ENCODE measurements around the gene PRELID3B. TPM values are rescaled to one million over a fixed set of nuclear protein-coding genes. Genes with fewer than 3 reads are reported as not detected.
A peak's percentile ranks its signal among the peaks of the same experiment; 100 is the strongest.

Gene PRELID3B
- 105 and 108 TPM in 2 replicates for total RNA-seq (2014; rRNA removed; shearing (Covaris generic))
- polyA plus RNA-seq (2015; cell fraction: cytosol; rRNA removed) = 50.4 and 59.2 TPM in 2 replicates
- polyA plus RNA-seq (2015; cell fraction: nucleus; rRNA removed) = 38.9 and 41.1 TPM in 2 replicates

GRCh38 chr20:59042151-59042795 lies at the start of gene PRELID3B:
TSS of gene PRELID3B (minus strand) at chr20:59042786. CDS start at chr20:59042730, 56 bp downstream.
- in situ Hi-C loops (cut with HindIII; ENCODE audit: low pct_unique_long_range_greater_than_20kb, low sequenced_read_pairs) = no loop called here
- DNase-seq (ENCODE audit: low read depth, low spot score) = peak; percentile 14

GRCh38 chr20:59087829-59088433 lies 45.3 kb upstream of the PRELID3B start:
- DNase-seq (ENCODE audit: low read depth, low spot score) = peak; percentile 83
- in situ Hi-C loops (cut with HindIII; ENCODE audit: low pct_unique_long_range_greater_than_20kb, low sequenced_read_pairs) = no loop called here

- in situ Hi-C loops (cut with HindIII; ENCODE audit: low pct_unique_long_range_greater_than_20kb, low sequenced_read_pairs) = no loop called here
- DNase-seq (ENCODE audit: low read depth, low spot score) = no peak
These were observed 44.3 kb upstream of the PRELID3B start for GRCh38 chr20:59086923-59087322.

GRCh38 chr20:59084041-59084850 lies 41.7 kb upstream of the PRELID3B start:
- in situ Hi-C loops (cut with HindIII; ENCODE audit: low pct_unique_long_range_greater_than_20kb, low sequenced_read_pairs) = no loop called here
- DNase-seq (ENCODE audit: low read depth, low spot score) = no peak

- no peak for DNase-seq (ENCODE audit: low read depth, low spot score)
- in situ Hi-C loops (cut with HindIII; ENCODE audit: low pct_unique_long_range_greater_than_20kb, low sequenced_read_pairs) = no loop called here
These were observed 40.4 kb upstream of the PRELID3B start for GRCh38 chr20:59082981-59083380.

- in situ Hi-C loops (cut with HindIII; ENCODE audit: low pct_unique_long_range_greater_than_20kb, low sequenced_read_pairs) = no loop called here
- DNase-seq (ENCODE audit: low read depth, low spot score) = peak; percentile 44
These were observed 39.6 kb upstream of the PRELID3B start for GRCh38 chr20:59082077-59082740.

GRCh38 chr20:59081036-59081435 lies 38.5 kb upstream of the PRELID3B start:
- no peak for DNase-seq (ENCODE audit: low read depth, low spot score)
- in situ Hi-C loops (cut with HindIII; ENCODE audit: low pct_unique_long_range_greater_than_20kb, low sequenced_read_pairs) = no loop called here

GRCh38 chr20:59078231-59078630 lies 35.6 kb upstream of the PRELID3B start:
- in situ Hi-C loops (cut with HindIII; ENCODE audit: low pct_unique_long_range_greater_than_20kb, low sequenced_read_pairs) = no loop called here
- DNase-seq (ENCODE audit: low read depth, low spot score) = no peak

- in situ Hi-C loops (cut with HindIII; ENCODE audit: low pct_unique_long_range_greater_than_20kb, low sequenced_read_pairs) = no loop called here
- no peak for DNase-seq (ENCODE audit: low read depth, low spot score)
These were observed 35.1 kb upstream of the PRELID3B start for GRCh38 chr20:59077705-59078104.

- no peak for DNase-seq (ENCODE audit: low read depth, low spot score)
- in situ Hi-C loops (cut with HindIII; ENCODE audit: low pct_unique_long_range_greater_than_20kb, low sequenced_read_pairs) = no loop called here
These were observed 33.4 kb upstream of the PRELID3B start for GRCh38 chr20:59075934-59076508.

- in situ Hi-C loops (cut with HindIII; ENCODE audit: low pct_unique_long_range_greater_than_20kb, low sequenced_read_pairs) = no loop called here
- DNase-seq (ENCODE audit: low read depth, low spot score) = no peak
These were observed 31.9 kb upstream of the PRELID3B start for GRCh38 chr20:59074456-59074855.

- in situ Hi-C loops (cut with HindIII; ENCODE audit: low pct_unique_long_range_greater_than_20kb, low sequenced_read_pairs) = no loop called here
These were observed 31.0 kb upstream of the PRELID3B start for GRCh38 chr20:59073582-59073981.

GRCh38 chr20:59071216-59071615 lies 28.6 kb upstream of the PRELID3B start:
- in situ Hi-C loops (cut with HindIII; ENCODE audit: low pct_unique_long_range_greater_than_20kb, low sequenced_read_pairs) = no loop called here
- DNase-seq (ENCODE audit: low read depth, low spot score) = no peak

More at GRCh38 chr20:59073582-59073981, 31.0 kb upstream of the PRELID3B start:
- no peak for DNase-seq (ENCODE audit: low read depth, low spot score)

GRCh38 chr20:59069026-59069425 lies 26.4 kb upstream of the PRELID3B start:
- DNase-seq (ENCODE audit: low read depth, low spot score) = no peak
- in situ Hi-C loops (cut with HindIII; ENCODE audit: low pct_unique_long_range_greater_than_20kb, low sequenced_read_pairs) = no loop called here

GRCh38 chr20:59068534-59068933 lies 25.9 kb upstream of the PRELID3B start:
- in situ Hi-C loops (cut with HindIII; ENCODE audit: low pct_unique_long_range_greater_than_20kb, low sequenced_read_pairs) = no loop called here
- DNase-seq (ENCODE audit: low read depth, low spot score) = no peak

- in situ Hi-C loops (cut with HindIII; ENCODE audit: low pct_unique_long_range_greater_than_20kb, low sequenced_read_pairs) = no loop called here
- DNase-seq (ENCODE audit: low read depth, low spot score) = no peak
These were observed 21.7 kb upstream of the PRELID3B start for GRCh38 chr20:59064214-59064722.

All from SK-MEL-5 (cell line).